Neural cell (in vitro differentiated cells): Measurements from ENCODE around the gene AGBL1. TPM values are rescaled to one million over a fixed set of nuclear protein-coding genes. Genes with fewer than 3 reads are reported as not detected.

Source experiments
- H2AFZ ChIP-seq: fragments of 200-600, 300-800 bp; sonication (generic), shearing (Covaris generic); 2 replicates; pipeline ENCODE4 v1.6.0; 2014; ENCODE audit warnings: low read depth, mild to moderate bottlenecking, antibody characterized with exemption, low read length, moderate library complexity
- H3F3A ChIP-seq: fragments of 200-600 bp; shearing (Covaris generic); 2 replicates; pipeline ENCODE4 v1.6.1; 2016; ENCODE audit warnings: mild to moderate bottlenecking, moderate library complexity, mixed read lengths, antibody characterized with exemption, low read length; ENCODE audit not compliant: insufficient read depth, poor library complexity, severe bottlenecking
- H3K27ac ChIP-seq: fragments of 200-600, 300-800 bp; sonication (generic), shearing (Covaris generic); 2 replicates; pipeline ENCODE4 v1.5.1; 2014; ENCODE audit warnings: mild to moderate bottlenecking, low read length, moderate library complexity
- H3K27me3 ChIP-seq: fragments of 300-800, 200-600 bp; sonication (generic), shearing (Covaris generic); 2 replicates; pipeline ENCODE4 v1.6.0; 2014; ENCODE audit warnings: mild to moderate bottlenecking, low read depth, low read length, moderate library complexity; ENCODE audit not compliant: insufficient read depth
- H3K36me3 ChIP-seq: fragments of 300-800, 200-600 bp; sonication (generic), shearing (Covaris generic); 2 replicates; pipeline ENCODE4 v1.5.1; 2014; ENCODE audit warnings: mild to moderate bottlenecking, antibody characterized with exemption, low read length, moderate library complexity; ENCODE audit not compliant: insufficient read depth
- H3K4me2 ChIP-seq: fragments of 300-800, 200-600 bp; sonication (generic), shearing (Covaris generic); 2 replicates; pipeline ENCODE4 v1.6.0; 2014; ENCODE audit warnings: mild to moderate bottlenecking, low read length
- H3K4me3 ChIP-seq: fragments of 300-800, 200-600 bp; sonication (generic), shearing (Covaris generic); 2 replicates; pipeline ENCODE4 v1.5.1; 2014; ENCODE audit warnings: mild to moderate bottlenecking, low read length, moderate library complexity
- H3K79me2 ChIP-seq: fragments of 200-600 bp; shearing (Covaris generic); replicated peaks from 2 replicates; pipeline ENCODE4 v1.6.0; 2014; ENCODE audit warnings: mild to moderate bottlenecking, low read length, moderate library complexity; ENCODE audit not compliant: insufficient read depth
- H3K9ac ChIP-seq: fragments of 300-800, 200-600 bp; sonication (generic), shearing (Covaris generic); 2 replicates; pipeline ENCODE4 v1.6.1; 2016; ENCODE audit warnings: mild to moderate bottlenecking, low read length, mixed read lengths
- H3K9me2 ChIP-seq: fragments of 200-600 bp; shearing (Covaris generic); 2 replicates; pipeline ENCODE4 v1.6.1; 2016; ENCODE audit warnings: mild to moderate bottlenecking, low read length, mixed read lengths; ENCODE audit not compliant: insufficient read depth
- H3K9me3 ChIP-seq: fragments of 200-600, 300-800 bp; sonication (generic), shearing (Covaris generic); 2 replicates; pipeline ENCODE4 v1.6.1; 2016; ENCODE audit warnings: mild to moderate bottlenecking, mixed run types, low read length, moderate library complexity, mixed read lengths
- H4K20me1 ChIP-seq: fragments of 200-600 bp; shearing (Covaris generic); 2 replicates; pipeline ENCODE4 v1.6.1; 2016; ENCODE audit warnings: mild to moderate bottlenecking, mixed run types; ENCODE audit not compliant: insufficient read depth
- CTCF ChIP-seq: fragments of 450-650 bp; IDR thresholded peaks from 2 replicates; pipeline ENCODE4 v1.5.1; 2014; ENCODE audit warnings: antibody characterized with exemption, mild to moderate bottlenecking, moderate library complexity; ENCODE audit not compliant: poor library complexity, severe bottlenecking
- EP300 ChIP-seq: fragments of 450-650 bp; conservative IDR thresholded peaks from 2 replicates; pipeline ENCODE4 v1.6.1; 2014; ENCODE audit warnings: antibody characterized with exemption, mild to moderate bottlenecking, moderate library complexity; ENCODE audit not compliant: poor library complexity, severe bottlenecking
- EZH2 ChIP-seq: fragments of 200-600, 300-800 bp; shearing (Covaris generic), sonication (generic); IDR thresholded peaks from 2 replicates; pipeline ENCODE4 v1.6.1; 2014; ENCODE audit warnings: antibody characterized with exemption, low read length, borderline replicate concordance, mild to moderate bottlenecking; ENCODE audit not compliant: insufficient read depth, poor library complexity, severe bottlenecking
- MXI1 ChIP-seq: fragments of 450-650 bp; conservative IDR thresholded peaks from 2 replicates; pipeline ENCODE4 v1.6.1; 2014; ENCODE audit warnings: antibody characterized with exemption, mild to moderate bottlenecking; ENCODE audit not compliant: poor library complexity, severe bottlenecking
- POLR2AphosphoS5 ChIP-seq: IDR thresholded peaks from 2 replicates; pipeline ENCODE4 v1.6.1; 2012
- RAD21 ChIP-seq: fragments of 450-650 bp; conservative IDR thresholded peaks from 2 replicates; pipeline ENCODE4 v1.6.1; 2014; ENCODE audit warnings: antibody characterized with exemption, mild to moderate bottlenecking, moderate library complexity
- REST ChIP-seq: IDR thresholded peaks from 2 replicates; pipeline ENCODE4 v1.6.1; 2012; ENCODE audit warnings: borderline replicate concordance
- SMC3 ChIP-seq: fragments of 450-650 bp; conservative IDR thresholded peaks from 2 replicates; pipeline ENCODE4 v1.6.1; 2014; ENCODE audit warnings: antibody characterized with exemption, mild to moderate bottlenecking, moderate library complexity; ENCODE audit not compliant: poor library complexity
- TAF1 ChIP-seq: IDR thresholded peaks from 2 replicates; pipeline ENCODE4 v1.6.1; 2012; ENCODE audit warnings: low read depth
- polyA plus RNA-seq: library from polyadenylated mRNA; depleted of rRNA; stranded (reverse); fragments of >200 nt; gene quantifications from 2 replicates; pipeline ENCODE4 v1.2.3, GENCODE V29; 2014

The AGBL1 gene
- polyA plus RNA-seq, 1 donor from 2014 or later = 0.12 TPM

- Histone ChIP-seq H3K79me2 (no peaks in the 10 kb centered on the region), H3K36me3 (no peaks in the 10 kb centered on the region), H3F3A (no peaks in the 10 kb centered on the region), H3K4me3 (no peak overlapping the region), H3K27me3 (no peaks in the 10 kb centered on the region), H3K27ac (no peak overlapping the region), H3K9me2 (no peaks in the 10 kb centered on the region), H2AFZ (no peak overlapping the region), H3K4me2 (no peak overlapping the region), H4K20me1 (no peaks in the 10 kb centered on the region), H3K9me3 (no peaks in the 10 kb centered on the region), H3K9ac (no peak overlapping the region)
- TF ChIP-seq POLR2AphosphoS5 (no peak), MXI1 (no peak), TAF1 (no peak), SMC3 (no peak), CTCF (no peak), EZH2 (no peak), RAD21 (no peak), REST (no peak), EP300 (no peak)
Observed at GRCh38 chr15:86830304-86830703, 750.6 kb downstream of the AGBL1 start.

GRCh38 chr15:86833595-86833994 is 753.9 kb downstream of the AGBL1 start:
- Histone ChIP-seq H3K4me3 (no peak overlapping the region), H3K9ac (no peak overlapping the region), H3K27me3 (no peaks in the 10 kb centered on the region), H3K79me2 (no peaks in the 10 kb centered on the region), H3K9me3 (no peaks in the 10 kb centered on the region), H3K9me2 (no peaks in the 10 kb centered on the region), H4K20me1 (no peaks in the 10 kb centered on the region), H3K27ac (no peak overlapping the region), H3K36me3 (no peaks in the 10 kb centered on the region), H3F3A (no peaks in the 10 kb centered on the region), H3K4me2 (no peak overlapping the region), H2AFZ (no peak overlapping the region)
- TF ChIP-seq CTCF (no peak), MXI1 (no peak), SMC3 (no peak), TAF1 (no peak), RAD21 (no peak), REST (no peak), EP300 (no peak), POLR2AphosphoS5 (no peak), EZH2 (no peak)
